Activated T-cell treated with anti-CD3 and anti-CD28 coated beads, Interleukin-2, amount 50 U/mL, for 48 hours (primary cell): ENCODE measurements around the gene C16orf74.
A peak's percentile ranks its signal among the peaks of the same experiment; 100 is the strongest.

Source experiments
- DNase-seq, 2 experiments: peaks; one replicate each; pipeline ENCODE4 v3.0.0-alpha.2; 2020

Gene C16orf74

GRCh38 chr16:85746460-85747215 is 4.3 kb downstream of the C16orf74 start:
- peak in 1 of 2 experiments; percentile 37 for DNase-seq

GRCh38 chr16:85738923-85739715 is 11.8 kb downstream of the C16orf74 start:
- DNase-seq: no peak

GRCh38 chr16:85736921-85737320 is 14.0 kb downstream of the C16orf74 start:
- no peak for DNase-seq

- DNase-seq: no peak
Measured at GRCh38 chr16:85735946-85736345, 14.9 kb downstream of the C16orf74 start.

- peak; percentile 37 to 39 for DNase-seq
Measured at GRCh38 chr16:85735225-85735635, 15.7 kb downstream of the C16orf74 start.

GRCh38 chr16:85734311-85735017 is 16.4 kb downstream of the C16orf74 start:
- DNase-seq: no peak

- DNase-seq: no peak
Measured at GRCh38 chr16:85733839-85734170, 17.1 kb downstream of the C16orf74 start.

- no peak for DNase-seq
Measured at GRCh38 chr16:85733155-85733838, 17.6 kb downstream of the C16orf74 start.

- no peak for DNase-seq
Measured at GRCh38 chr16:85731179-85731578, 19.7 kb downstream of the C16orf74 start.

- DNase-seq: no peak
Measured at GRCh38 chr16:85730186-85730465, 20.8 kb downstream of the C16orf74 start.

- DNase-seq: no peak
Measured at GRCh38 chr16:85729452-85730185, 21.3 kb downstream of the C16orf74 start.

DNA sequence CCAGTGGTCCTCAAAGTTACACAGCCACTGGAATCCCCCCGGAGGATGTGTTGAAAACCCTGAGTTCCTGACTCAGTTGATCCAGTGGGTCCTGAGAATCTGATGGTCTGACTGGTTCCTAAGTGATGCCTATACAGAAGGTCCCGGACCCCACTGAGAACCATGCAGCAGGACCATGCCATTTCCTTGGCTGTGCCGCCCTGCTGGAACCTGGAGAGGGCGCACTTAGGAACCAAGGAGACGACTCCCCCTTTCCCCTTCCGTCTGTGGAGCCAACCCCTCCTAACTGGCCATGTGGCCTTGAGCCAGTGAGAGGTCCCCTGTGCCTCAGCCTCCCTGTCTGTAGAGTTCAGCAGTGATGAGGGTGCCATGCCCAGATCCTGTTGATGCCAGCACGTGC is 22.0 kb downstream of the C16orf74 start:
- no peak for DNase-seq

GRCh38 chr16:85724936-85725335 is 26.0 kb downstream of the C16orf74 start:
- DNase-seq: no peak

GRCh38 chr16:85724126-85724879 is 26.6 kb downstream of the C16orf74 start:
- no peak for DNase-seq

DNA sequence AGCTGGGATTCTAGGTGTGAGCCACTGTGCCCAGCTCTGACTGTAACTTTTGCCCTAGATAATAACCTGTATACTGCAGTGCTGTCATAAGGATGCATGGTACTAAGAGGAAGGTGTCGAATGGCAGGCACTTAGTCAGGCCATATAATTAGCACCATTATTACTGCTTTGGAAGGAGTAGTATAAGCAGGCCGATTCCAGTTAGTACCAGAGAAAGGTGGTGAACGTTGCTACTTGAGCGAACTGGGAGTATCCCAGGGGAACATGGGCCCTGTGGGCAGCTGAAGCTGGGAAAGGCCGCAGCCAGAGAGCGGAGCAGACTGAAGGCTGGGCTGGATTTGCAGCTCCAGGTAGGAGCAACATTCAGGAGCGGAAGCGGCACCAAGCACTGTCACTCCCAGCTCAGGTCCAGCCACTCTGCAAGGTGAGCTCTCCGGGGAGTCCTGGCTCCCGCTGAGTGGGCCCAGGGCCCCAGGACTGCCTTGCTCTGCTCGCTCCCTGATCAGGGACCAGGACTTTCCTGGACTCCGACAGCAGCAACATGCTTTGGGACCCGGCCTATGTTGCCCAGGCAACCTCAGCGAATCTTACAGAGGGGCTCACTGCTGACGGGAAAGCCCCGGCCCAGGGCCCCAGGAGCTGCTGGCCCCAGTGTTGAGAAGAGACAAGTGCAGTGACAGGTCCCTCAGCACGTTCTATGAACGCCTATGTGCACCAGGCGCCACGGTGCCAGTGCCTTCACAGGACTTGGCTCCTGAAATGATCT is 28.6 kb downstream of the C16orf74 start:
- no peak for DNase-seq

DNA sequence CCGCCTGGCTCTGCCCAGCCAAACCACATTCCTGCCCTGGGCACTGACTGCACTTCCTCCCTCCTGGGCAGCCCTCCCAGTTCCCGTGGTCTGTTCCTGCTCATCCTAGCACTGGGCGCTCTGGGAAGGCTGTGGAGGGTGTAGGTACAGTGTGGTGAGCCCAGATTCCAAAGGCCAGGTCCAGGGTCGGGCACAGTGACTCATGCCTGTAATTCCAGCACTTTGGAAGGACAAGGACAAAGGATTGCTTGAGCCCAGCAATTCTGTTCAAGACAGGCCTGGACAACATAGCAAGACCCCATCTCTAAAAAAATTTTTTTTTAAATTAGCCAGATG is 30.6 kb downstream of the C16orf74 start:
- DNase-seq: no peak

DNA sequence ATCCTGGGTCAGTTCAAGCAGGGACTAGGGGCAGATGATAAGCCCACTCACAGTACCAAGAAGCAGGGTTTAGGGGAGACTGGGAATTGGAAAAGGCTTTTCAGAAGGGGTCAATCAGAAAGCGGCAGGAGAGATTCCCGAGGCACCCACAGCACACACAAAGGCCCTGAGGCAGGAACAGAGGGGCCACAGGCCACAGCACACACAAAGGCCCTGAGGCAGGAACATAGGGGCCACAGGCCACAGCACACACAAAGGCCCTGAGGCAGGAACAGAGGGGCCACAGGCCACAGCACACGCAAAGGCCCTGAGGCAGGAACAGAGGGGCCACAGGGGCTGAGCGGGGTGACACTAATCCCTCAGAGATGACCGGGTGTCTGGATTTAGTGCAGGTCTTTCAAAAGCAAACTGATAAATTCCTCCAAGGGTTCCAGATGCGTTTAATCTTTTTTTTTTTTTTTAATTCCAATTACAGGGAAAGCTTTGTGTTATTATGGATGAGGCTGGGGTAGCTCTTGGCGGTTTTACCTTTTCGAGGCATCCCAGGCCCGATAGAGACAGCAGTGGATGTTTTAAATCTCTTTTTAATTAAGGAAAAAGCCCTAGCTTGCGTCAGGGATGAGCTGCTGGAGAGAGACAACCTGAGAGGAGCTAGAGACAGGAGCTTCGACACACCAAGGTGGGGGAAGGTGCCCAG is 31.1 kb downstream of the C16orf74 start:
- DNase-seq: no peak

GRCh38 chr16:85718682-85719081 is 32.2 kb downstream of the C16orf74 start:
- DNase-seq: peak; percentile 29 to 30

- no peak for DNase-seq
Measured at GRCh38 chr16:85718153-85718477, 32.8 kb downstream of the C16orf74 start.

- DNase-seq: peak; percentile 69 to 73
Measured at GRCh38 chr16:85717393-85718152, 33.3 kb downstream of the C16orf74 start.
